Peyer's patch (tissue), 4 donors: ENCODE measurements around the gene KLF16.

Source experiments
- CTCF ChIP-seq, 6 experiments: fragments of 450-650 bp in 4 of 6; fragments of 200-600 bp in 2 of 6; sonication (generic) in 1 of 6; IDR thresholded peaks; one replicate each; pipeline ENCODE4 v1.5.1; 2017 to 2019; ENCODE audit warnings: antibody characterized with exemption in 6 of 6, mild to moderate bottlenecking in 3 of 6, moderate library complexity in 1 of 6
- POLR2A ChIP-seq, 2 donors: fragments of 450-650 bp; IDR thresholded peaks; one replicate each; pipeline ENCODE4 v1.5.1; 2017; ENCODE audit warnings: antibody characterized with exemption in 2 of 2, mild to moderate bottlenecking in 2 of 2, moderate library complexity in 2 of 2

DNA sequence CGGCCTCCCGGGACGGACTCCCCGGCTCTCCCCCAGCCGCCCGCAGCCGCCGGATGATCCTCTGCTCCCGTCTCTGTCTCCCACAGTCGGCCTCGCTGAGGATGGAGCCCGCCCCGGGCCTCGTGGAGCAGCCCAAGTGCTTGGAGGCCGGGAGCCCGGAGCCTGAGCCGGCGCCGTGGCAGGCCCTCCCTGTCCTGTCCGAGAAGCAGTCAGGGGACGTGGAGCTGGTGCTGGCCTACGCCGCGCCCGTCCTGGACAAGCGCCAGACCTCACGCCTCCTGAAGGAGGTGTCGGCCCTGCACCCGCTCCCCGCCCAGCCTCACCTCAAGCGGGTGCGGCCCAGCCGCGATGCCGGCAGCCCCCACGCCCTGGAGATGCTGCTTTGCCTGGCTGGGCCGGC lies 48.6 kb upstream of the KLF16 start:
- TF ChIP-seq CTCF (IDR thresholded peaks at IDR 0.05) (no peak), POLR2A (IDR thresholded peaks at IDR 0.05) (no peak)
